GM21723 (cell line): ENCODE data around the gene SEC61G.

Experiments
- ATAC-seq: cut with Tn5 transposase; IDR thresholded peaks from one replicate; pipeline ENCODE4 v1.9.1; 2021; ENCODE audit warnings: mild to moderate bottlenecking, moderate library complexity; ENCODE audit not compliant: unreplicated experiment

Gene SEC61G

DNA sequence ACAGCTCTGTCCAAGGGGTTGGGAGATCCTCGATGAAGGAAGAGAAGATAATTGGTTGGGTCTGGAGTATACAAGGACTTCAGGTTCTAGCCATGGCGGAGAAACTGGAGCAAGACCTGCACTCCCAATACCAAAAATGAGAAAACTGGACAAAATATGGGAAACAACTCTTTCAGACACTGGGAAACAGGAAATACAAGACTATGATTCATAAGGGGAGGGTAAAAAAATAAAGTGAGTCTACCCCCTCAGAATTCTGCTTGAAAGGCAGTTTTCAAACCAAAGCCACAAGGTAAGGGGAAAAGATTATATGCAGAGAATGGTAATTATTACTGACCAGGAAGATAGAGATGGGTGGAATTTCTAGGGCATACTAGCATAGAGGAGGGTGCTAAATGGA is 10.2 kb upstream of the SEC61G start:
- no peak for ATAC-seq

DNA sequence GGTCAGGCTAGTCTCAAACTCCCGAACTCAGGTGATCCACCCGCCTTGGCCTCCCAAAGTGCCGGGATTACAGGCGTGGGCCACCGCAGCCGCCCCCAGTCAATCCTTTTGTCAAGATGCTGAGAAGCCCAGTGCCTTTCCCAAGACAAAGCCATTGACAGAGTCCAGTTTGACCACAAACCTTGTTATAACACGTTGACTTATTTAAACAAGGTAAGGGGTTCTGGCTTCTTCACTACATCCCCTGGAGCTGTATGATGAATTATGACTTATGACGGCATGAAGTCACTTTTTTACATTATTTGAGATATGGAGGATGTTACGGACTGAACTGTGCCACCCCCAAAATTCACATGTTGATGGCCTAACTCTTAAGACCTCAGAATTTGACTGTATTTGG is 5.8 kb upstream of the SEC61G start:
- ATAC-seq = no peak

DNA sequence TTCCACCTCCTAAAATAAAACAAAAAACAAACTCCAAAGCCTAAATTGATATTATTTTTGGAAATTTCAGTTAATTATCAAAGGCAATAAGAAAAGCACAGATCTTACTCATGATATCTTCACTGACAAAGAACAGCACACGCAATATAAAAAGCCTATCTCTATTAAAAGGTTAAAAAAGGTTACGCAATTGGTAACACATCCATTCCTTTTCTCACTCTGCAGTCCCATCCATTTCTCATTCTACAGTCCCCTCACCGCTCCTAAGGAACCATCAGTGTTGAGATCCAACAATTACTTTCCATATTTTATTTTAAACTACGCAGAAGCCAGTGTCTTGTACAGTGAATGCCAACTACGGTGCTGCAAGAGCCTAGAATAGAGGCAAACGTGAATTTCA is 1.3 kb downstream of the SEC61G start:
- ATAC-seq = no peak

DNA sequence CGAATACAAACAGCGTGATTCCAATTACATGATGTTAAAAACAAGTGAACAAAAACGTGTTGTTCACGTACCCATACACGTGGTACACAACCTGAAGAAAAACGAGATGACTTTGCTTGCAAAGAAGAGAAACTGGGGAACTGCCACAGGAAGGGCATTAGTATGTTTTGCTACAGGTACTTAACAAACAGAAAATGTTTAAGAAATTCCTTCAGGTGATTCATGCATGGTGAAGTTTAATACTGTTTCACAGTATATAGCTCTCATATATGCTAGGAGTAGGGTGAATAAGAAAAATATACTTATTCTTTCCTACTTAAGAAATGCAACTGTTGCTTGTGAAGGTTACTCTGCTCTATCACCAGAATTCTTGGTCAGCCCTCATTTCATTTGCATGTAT is 9.8 kb downstream of the SEC61G start:
- ATAC-seq = no peak

DNA sequence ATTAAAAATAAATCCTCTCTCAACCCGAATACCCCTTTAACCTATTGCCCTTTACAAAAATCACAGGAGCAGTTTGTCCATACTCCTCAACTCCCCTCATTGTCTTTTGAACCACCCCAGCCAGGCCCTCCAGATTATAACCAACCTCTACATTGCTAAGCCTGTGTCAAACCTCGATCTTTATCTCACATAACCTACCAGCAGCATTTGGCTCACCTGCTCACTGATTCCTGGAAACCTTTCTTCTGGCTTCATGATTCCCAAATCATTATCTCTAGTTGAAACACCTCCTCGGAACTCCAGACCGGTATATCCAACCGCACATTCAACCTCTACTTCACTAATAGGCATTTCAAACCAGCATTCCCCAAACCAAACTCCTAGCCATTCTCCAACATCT is 11.8 kb downstream of the SEC61G start:
- no peak for ATAC-seq

DNA sequence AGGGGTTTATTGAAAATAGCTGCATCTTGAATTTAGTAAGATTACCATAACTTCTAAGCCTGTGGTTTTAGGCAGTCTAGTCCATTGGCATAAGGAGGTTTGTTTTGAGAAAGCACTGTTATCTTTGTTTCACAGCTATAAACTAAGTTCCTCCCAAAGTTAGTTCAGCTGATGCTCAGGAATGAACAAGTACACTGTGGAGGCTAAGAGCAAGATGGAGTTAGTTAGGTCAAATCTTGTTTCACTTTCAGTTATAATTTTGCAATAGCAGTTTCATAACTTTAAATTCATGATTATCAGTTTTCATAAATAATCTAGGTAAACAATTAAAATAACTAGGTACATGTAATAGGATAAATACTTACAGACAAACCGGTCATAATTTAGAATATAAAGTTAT is 15.4 kb downstream of the SEC61G start:
- ATAC-seq = no peak

DNA sequence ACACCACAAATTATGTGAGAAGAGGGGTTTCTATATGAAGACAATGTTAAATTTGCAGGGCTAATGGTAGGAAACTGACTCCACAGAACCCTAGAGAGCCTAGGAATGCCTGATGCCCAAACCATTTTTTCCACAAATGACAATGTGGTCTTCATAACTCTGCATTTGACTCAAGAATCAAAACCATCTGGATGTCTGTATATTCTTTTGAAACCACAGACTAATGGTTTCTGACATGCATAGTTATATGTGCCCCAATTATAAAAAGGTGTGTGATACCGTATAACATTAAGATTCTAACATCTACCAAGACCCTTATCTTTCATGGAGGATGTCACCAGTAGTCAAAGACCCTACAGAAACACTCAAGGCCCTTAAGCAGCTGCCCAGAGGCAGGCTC is 20.3 kb downstream of the SEC61G start:
- no peak for ATAC-seq

DNA sequence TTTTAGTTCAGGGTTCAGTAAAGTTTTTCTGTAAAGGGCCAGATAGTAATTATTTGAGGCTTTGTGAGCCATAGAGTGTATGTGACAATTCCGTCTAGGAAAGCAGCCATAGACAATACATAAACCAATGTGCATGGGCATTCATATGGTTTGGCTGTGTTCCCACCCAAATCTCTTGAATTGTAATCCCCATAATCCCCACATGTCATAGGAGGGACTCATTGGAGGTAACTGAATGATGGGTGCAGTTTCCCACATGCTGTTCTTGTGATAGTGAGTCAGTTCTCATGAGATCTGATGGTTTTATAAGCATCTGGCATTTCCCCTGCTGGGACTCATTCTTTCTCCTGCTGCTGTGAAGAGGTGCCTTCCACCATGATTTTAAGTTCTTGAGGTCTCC is 29.9 kb downstream of the SEC61G start:
- ATAC-seq = no peak

DNA sequence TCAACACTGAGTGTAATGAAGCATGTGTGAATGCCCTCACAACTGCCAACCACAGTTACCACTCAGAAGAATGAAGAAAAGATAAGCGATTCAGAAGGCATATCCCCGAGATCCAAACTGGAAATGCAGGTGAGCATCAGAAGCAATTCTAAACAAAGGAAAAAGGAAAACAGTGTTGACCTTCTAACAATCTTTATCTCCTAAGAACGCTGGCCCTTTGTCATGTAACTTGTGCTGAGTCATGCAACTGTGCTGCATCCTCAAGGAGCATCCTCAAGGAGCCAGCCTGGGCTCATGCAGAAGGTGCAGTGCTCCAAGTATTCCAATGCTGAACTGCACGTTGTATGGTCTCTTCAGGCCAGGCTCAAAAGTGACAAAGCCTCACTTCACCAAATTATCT is 30.6 kb downstream of the SEC61G start:
- no peak for ATAC-seq

DNA sequence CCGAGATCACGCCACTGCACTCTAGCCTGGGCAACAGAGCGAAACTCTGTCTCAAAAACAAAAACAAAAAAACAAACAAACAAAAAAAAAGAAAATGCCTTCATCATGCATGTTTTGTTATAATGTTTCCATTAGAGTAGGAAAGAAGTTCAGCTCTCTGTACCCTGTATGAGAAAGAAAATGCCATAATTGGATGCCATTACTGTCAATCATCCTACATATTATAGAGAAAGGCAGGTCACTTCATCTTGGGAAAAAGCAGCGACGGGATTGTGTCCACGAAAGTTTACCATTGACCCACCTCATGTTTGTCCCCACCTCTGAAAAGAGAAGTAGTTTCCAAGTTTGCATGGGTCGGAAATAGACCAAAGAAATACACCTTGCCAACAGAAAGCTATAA is 33.8 kb downstream of the SEC61G start:
- ATAC-seq = no peak

DNA sequence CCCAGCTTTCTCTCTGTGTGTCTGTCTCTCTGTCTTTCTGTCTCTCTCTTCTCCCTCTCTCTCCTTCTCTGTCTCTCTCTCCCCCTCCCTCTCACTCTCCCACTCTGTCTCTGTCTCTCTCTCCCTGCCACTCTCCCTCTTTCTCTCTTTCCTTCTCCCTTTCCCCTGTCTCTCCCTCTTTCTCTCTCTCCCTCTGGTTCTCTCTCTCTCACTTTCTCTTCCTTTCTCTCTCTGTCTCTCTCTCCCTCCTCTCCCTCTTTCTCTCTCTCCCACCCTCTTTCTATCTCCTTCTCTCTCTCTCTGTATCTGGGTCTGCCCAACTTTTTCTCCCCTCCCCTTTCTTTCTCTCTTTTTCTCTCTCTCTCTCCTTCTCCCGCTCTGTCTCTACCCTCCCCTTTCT is 36.5 kb downstream of the SEC61G start:
- ATAC-seq = no peak

DNA sequence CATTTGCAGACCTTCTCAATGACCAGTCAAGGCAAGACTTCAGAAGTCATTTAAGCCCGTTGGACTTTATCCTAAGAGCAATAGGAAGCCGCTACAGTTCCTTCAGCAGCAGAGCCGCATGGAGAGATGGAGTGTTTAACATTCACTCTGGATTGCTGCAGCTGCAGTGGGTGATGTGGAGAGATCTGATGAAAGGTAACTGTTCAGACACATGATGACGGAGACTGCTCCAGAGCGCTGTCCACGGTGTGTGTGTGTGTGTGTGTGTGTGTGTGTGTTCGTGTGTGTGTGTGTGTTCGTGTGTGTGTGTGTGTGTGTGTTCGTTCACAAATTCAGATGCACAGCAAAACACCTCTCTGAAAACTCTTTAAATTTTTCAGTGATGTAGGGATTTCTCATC is 37.0 kb downstream of the SEC61G start:
- ATAC-seq = no peak

DNA sequence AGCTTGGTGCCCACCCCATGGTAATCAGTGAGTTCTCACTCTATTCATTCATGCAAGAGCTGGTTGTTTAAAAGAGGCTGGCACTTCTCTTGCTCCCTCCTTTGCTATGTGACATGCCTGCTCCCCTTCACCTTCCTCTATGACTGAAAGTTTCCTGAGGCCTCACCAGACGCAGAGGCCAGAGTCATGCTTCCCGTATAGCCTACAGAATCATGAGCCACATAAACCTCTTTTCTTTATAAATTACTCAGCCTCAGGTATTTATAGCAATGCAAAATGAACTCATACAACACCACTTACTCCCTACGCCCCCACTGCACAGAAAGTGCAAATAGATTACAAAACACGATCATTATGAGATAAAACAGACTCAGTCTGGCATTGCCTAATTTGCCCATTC is 39.0 kb downstream of the SEC61G start:
- no peak for ATAC-seq

DNA sequence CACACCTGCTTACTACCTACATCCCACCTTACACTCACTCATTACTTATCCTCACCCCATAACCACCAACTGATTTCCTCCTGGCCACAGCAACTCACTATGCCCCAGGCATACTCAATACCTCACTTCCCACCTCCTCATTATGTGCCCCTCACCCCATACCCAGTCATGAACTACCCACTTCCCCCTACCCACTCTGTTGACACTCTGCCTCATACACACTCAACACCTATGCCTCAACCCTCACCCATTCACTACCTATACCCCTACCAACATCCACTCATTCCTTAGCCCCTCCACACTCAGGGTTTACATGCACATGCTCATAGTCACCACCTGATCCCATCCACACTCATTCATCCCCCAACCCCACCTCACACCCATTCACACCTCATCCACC is 39.6 kb downstream of the SEC61G start:
- no peak for ATAC-seq

DNA sequence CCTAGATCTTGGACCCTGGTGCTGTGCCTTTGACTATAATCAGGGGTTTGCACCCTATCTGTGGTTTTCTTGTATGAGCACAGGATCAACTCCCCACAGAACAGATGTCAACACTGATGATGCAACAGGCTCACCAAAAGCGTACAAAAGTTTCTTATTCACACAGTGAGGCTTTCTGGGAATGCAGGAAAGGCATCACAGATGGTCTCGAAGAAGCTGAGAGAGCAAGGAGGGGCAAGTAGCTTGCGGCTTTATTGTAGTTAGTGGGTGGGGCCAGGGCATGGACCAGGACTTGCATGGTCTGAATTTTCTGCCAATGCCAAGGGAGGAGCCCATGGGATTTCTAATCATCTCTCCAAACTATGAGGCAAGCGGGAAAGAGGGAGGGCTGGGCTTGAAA is 46.2 kb downstream of the SEC61G start:
- ATAC-seq = no peak

DNA sequence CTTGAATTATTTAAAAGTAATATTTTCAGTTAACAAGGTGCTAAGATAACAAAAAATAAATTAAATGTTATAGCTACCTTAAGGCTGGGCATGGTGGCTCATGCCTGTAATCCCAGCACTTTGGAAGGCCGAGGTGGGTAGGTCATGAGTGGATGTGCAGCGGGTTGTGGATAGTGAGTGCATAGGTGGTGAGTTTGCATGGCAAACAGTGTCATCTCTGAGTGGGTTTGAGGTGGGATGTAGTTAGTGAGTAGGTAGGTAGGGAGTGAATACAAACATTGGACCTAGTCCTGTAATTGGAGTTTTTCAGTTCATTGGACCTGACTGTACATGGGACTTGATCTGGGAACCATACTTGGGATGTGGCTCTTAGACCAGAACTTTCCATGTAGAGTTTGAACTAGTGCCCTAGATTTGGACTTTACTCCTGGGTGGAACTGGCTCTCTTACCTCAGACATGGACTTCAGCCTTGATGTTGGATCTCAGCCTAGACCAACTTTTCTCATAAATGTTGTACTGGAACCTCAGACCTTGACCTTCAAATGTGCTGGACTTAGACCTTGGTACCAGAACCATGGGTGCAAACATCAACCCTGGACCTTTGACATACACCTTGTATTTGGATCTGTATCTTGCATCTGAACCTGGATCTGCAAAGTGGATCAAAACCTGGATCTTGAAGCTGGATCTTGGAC is 47.0 kb downstream of the SEC61G start:
- ATAC-seq = no peak

DNA sequence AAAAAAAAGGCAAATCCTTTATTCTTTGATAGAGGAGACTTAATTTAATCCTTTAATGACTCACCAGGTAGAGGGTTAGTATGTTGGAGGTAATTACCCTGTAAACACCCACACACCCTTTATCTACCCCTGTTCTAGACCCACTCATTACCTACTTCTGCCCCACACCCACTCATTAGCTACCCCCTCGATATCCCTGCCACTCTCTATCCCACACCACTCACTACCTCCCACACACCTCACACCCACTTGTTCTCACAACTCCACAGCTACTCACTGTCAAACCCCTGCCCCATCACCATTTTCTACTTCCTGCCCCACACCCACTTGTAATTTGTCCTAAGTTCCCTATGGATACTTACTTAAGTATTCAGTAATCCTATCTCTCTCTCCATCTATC is 49.7 kb downstream of the SEC61G start:
- no peak for ATAC-seq

DNA sequence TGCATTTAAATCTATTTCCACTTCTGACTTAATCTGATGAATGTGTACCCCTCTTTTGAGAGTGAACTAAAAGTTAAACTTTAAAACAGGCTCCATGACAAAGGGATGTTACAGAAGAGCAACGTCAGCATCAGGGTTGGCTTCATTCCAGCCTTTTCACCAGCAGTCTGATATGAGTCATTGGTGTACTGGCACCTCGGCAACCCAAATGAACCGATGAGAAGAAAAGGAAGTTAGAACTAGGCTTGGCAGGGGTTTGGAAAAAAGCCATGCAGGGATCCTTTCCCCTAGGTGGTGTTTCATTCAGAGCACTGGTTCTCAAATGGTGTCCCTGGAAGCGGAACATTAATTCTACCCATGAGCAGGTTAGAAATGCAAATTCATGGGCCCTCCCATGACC is 53.6 kb downstream of the SEC61G start:
- no peak for ATAC-seq

DNA sequence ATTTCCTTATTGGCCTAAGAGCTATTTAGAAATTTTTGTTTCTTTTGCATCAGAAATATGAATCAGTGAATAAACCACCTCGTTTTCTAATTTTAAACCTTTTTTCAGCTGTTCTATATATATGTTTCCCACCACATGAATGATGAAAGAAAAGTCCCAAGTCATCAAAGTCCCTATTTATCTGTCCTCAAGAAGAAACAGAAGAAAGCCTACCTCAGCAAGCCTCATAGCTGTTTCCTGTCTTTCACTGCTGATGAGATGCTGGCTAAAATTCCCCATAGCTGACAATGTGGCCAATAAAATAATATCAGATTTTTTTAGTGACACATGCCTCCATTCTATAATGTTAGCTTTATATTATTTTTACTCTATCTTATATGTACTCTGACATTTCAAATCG is 54.2 kb downstream of the SEC61G start:
- no peak for ATAC-seq
